ENCODE results near the gene RAI1.

- TF ChIP-seq POLR2A (IDR thresholded peaks at IDR 0.05; ENCODE audit: low read length) (no peak), GATA1 (IDR thresholded peaks at IDR 0.05; ENCODE audit: low read depth, low read length) (no peak)
Measured at GRCh38 chr17:17667947-17668346, 13.3 kb upstream of the RAI1 start.

All from erythroblast (primary cell).